Measurements from ENCODE around the gene CPT1C.

CPT1C gene

DNA sequence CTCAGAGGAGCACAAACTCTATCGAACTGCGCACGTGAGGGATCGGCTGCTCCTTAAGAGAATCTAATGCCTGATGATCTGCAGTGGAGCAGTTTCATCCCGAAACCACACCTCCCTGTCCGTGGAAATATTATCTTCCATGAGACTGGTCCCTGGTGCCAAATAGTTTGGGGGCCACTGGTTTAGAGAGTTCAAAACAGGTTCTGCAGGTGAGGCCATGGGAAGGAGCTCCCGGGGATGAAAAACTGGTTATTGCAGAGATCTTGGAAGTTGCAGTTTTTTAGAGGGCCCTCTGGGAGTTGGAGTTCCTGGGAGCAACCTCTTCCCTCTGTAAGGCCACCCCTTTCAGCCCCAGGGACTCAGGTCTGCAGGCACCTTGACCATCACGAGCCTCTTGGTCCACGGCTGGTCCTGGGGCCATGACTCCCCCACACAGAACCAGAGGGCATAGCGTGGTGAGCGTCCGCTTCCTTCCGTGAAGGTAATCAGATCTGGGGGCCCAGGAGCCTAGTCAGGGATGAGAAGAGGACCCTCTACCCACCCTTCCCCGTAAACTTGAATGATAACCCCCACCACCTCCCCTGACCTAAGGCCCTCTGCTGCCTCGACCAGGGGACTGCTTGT is 30.5 kb upstream of the CPT1C start:
- DNase-seq (ENCODE audit: low read depth in 2 of 2), result no peak

DNA sequence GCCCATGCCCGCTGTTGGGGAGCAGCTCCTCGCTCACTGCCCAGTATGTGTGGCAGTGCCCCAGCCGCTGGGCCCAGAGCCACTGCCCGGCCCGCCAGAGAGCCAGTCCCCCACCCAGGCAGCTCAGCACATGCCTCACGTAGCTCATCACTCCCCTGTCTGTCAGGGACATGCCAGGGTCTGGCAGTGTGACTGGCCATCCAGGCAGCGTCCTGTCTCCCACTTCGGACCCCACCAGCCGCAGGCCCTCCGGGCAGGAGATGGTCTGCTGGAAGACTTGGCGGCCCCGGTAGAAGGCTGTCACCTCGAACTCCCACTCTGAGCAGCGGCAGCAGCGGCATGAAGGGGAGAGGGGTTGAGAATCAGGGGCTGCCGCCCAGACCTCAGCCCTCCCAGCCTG is 28.9 kb upstream of the CPT1C start:
- no peak for DNase-seq (ENCODE audit: low read depth in 2 of 2)

DNA sequence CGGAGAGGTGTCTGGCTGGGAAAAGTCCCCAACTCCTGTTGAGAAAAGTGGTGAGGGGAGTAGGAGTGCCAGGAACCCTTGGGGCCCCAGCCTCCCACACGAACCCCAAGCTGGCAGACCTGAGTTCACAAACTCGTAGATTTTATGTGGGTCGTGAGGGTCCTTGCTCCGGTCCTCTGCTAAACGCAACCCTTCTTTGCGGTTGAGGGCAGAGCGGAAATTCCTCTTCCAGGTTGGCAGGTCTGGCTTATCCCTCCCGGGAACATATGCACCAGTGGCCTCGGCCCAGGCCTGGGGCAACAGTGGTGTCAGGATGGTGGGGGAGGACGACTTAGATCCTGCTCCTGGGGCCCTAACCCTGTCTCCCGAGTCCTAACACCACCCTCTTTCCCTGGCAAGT is 27.7 kb upstream of the CPT1C start:
- no peak for DNase-seq (ENCODE audit: low read depth in 2 of 2)

DNA sequence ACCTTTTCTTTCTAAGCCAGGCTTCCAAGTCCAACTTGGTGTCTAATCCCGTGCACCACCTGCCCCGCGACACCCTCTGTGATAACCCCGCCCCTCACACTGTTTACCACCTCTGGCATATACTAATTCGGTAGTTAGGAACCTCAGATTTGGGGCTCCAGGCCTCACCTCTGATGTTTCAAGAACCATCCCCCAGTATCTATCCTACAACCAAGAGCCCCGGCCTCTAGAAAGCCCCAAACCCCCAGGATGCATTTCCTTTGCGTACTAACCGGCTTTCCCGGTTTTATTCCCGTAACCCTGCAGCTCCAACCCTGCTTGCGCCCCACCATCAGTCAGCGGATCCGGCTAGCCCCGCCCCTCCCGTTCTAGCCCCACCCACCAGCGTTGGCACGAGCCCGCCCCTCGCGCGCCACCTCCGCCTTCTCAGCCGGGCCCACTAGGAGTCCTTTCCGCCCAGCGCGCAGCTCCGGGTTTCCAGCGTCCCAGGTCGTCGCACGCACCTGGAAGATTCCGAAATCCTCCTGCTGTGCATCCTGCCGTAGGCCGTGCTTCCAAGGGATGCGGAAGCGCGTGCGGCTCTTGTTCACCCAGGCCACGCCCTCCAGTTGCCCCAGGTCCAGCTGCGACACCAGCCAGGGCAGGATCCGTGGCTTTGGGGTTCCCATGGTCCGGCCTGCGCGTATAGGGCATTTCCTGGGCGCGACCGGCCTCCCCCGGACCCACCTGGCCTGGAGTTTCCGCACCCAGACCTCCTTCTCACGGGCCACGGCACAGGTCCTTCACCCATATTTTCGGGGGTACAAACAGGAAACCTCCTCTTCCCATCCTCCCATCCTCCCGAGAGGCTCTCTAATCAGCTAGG is 26.5 kb upstream of the CPT1C start:
- peak; percentile 81 to 83 for DNase-seq (ENCODE audit: low read depth in 2 of 2)

DNA sequence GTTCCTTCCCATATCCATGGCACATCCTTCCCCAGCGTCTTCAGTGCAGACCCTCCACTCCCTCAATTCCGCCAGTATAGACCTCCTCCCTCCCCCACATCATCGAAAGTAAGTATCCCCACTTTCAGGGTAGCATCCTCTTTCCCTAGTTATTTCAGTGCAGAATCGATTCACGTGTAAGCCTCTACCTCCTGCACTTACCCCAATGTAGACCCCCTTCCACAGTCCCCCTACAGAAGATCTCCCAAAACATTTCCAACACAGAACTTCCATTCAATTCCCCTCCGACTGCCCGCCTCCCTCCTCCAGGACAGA is 25.9 kb upstream of the CPT1C start:
- DNase-seq (ENCODE audit: low read depth in 2 of 2), result no peak

DNA sequence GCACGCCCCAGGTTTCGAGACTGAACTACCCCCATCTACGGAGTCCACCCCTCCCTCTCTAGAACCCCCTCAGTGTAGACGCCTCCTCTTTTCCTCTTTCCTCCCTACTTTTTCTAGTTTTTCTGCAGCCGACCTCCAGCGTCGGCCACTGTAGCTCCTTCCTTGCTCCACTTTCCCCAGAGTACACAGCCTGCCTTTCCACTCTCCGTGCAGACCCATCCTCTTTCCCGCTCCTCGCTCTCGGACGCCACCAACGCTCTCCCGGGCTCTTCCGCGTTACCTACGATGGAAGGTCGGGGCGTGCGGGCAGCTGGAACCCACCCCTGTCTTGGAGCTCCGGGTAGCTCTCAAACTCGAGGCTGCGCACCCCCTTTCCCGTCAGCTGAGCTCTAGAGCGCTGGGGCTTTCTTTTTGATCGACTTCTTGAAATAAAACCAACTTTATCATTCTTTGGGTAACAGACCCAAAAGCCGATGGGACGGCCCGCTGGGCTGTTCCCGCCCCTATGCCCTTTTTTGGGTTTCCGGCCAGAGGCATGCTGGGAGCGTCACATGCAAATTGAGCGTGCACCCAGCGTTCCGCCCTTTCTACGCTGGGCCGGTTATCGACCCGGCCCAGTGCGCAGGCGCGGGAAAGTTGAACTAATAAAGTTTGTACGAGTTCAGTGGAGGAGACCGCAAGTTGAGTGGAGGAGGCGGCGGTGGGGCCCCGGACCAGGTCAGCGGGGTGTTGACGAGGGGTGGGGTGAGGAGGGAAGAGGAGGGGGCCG is 25.4 kb upstream of the CPT1C start, which contains the start of the genes BCL2L12 and IRF3:
Gene BCL2L12, plus strand, starts transcription at position 583 of the 769 bp plus-strand sequence. CDS start 760 bp downstream, outside the sequence.
Gene IRF3, minus strand, starts transcription at position 507 of the 769 bp plus-strand sequence. CDS start 1,019 bp downstream, outside the sequence.
- peak; percentile 97 for DNase-seq (ENCODE audit: low read depth in 2 of 2)

GRCh38 chr19:49666120-49666444 is 24.8 kb upstream of the CPT1C start:
- DNase-seq (ENCODE audit: low read depth in 2 of 2), result no peak

GRCh38 chr19:49667473-49667872 is 23.4 kb upstream of the CPT1C start:
- no peak for DNase-seq (ENCODE audit: low read depth in 2 of 2)

DNA sequence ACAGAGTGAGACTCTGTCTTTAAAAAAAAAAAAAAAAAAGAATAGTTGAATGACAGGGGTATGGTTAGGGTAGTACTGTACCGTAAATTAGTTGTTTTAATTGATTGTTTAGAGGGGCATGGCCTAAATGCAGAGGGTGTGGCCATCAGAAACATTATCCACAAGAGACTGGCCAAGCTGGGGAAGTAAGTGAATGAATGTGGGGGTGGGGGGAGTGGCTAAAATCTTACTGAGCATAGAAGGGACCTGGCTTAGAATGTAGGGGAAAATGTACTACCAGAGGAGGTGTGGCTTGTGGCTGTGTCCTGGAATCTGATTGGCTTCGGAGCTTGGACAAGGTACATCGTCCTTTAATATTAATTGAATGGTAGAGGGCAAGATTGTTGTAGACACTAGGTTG is 21.4 kb upstream of the CPT1C start:
- no peak for DNase-seq (ENCODE audit: low read depth in 2 of 2)

- peak; percentile 60 to 62 for DNase-seq (ENCODE audit: low read depth in 2 of 2)
Observed at GRCh38 chr19:49672131-49672919, 18.6 kb upstream of the CPT1C start.

DNA sequence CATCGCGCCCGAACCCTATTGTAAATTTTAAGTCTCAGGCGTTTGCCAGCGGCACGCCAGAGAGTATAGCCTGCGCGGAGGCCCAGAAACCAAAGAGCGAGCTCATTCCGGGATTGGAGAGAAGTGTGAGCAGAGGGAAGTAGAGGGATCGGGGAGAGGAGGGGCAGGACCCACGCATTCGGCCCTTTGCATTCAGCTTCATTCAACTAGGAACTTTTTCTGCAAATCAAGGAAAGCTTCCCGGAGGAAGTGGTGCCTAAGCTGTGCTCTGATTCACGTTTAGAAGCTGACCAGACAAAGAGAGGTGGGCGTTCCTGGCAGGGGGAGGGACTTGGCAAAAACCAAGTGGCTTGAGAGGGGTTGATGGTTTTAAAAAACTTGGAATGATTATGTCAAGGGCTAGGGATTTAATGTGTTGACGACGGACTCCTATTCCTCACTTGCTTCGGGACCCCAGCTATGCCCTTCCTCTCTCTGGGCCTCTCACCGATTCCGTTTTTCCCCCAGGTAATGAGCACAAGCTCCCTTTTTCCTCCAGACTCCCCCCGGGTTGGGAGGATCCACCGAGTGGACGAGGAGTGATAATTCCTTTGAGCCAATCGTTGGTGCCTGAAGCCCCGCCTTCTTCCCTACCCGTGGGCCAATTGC is 14.7 kb upstream of the CPT1C start:
- peak in 1 of 2 donors; percentile 36 for DNase-seq (ENCODE audit: low read depth in 2 of 2)

- peak; percentile 95 to 99 for DNase-seq (ENCODE audit: low read depth in 2 of 2)
Observed at GRCh38 chr19:49676784-49677230, 14.1 kb upstream of the CPT1C start.

DNA sequence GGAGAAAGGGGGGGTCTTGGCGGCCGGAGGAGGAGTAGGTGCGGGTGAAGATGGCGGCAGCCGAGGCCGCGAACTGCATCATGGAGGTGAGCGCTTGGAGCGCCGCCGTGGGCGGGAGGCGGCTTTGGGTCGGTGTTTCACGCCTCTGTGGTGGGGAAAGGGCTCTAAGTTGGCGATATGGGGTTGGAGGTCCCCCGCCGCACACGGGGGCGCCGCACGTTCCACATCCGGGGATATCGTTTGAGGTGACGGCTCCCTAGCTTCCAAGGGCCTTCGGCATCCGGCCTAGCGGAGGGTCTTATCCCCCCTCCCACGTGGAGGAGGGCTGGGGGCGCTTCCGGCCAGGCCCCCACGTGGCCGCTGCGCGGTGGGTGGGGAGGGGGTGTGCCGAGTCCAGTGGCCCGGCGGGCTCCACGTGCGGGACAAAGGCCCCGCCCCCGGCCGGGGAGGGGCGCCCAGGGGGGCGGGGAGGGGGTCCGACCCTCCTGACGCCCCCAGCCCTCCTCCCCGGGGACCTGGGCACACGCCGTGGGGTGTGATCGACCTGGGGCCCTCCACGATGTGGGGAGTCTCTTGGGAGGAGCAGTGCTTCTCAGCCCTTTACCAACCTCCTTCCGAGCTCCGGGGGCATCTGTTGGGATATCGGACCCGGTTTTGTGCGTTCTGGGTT is 13.6 kb upstream of the CPT1C start, which contains the start of gene PRMT1:
Gene PRMT1, plus strand, starts transcription at position 41 of the 670 bp plus-strand sequence. Its CDS starts 10 bp downstream, at position 51.
- DNase-seq (ENCODE audit: low read depth in 2 of 2), result peak; percentile 23 to 46

DNA sequence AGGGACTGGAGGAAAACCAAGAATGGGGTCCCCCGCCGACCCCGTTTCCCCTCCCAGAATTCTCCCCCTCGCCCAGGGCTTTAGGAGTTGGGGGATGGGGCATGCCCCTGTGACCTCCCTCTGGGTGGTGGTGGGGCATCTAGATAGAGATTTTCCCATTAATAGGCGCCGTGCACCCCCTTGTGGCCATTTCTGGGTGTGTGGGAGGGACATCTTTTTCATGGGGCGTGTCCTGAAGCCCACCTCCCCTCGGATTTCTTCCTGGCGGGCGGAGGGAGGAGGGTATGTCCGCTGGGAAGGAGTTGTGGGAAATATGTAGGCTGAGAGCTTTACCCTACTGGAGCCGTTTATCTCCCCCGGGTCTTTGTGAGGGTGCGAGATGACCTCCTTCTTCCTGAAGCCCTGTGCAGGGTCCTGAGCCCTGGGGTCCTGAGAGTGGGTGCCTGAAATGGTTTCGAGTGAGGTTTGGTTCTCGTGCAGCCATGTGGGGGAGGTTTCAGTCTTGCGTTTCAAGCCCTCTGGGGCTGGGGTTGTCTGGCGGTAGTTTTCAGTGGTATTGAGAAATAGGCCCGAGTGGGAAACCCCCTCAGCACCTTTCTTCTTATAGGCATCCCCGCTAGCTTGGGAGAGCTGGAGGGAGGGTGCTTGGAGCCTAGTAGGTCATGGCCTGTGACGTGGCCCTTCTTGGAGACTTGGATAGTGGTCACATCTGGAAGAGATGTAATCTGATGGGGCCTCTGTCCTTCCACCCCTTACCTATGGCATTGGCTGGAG is 12.8 kb upstream of the CPT1C start:
- DNase-seq (ENCODE audit: low read depth in 2 of 2), result peak; percentile 65 to 74

DNA sequence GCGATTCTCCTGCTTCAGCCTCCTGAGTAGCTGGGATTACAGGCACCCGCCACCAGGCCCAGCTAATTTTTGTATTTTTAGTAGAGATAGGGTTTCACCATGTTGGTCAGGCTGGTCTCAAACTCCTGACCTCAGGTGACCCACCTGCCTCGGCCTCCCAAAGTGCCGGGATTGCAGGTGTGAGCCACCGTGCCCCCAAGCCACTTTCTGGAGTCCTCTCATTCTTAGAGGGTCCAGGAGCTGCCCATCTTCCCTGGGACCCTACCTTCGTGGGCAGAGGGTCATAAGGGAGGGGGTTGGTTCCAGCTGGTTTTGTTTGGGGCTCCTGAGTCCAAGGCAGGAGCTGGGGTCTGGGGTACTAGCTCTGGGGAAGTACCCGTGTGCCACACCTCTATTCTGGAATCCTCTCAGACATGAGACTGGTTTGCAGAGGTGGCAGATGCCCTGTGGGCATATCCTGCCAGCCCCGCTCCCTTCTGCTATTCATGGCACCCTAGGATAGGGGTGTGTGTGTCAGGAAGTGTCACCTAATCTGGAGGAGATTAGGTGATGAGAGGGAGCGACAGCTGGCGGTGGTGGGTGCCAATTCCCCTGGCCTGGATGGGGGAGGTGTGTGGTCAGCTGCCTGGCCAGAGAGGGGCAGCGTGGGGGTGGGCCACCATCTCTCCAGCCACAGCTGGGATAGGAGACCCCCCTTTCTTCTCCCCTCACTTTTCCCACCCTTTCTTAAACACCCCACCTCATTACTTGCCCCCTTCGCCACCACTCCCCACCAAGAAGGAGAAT is 11.7 kb upstream of the CPT1C start:
- no peak for DNase-seq (ENCODE audit: low read depth in 2 of 2)

- no peak for DNase-seq (ENCODE audit: low read depth in 2 of 2)
Observed at GRCh38 chr19:49679771-49680413, 11.0 kb upstream of the CPT1C start.

DNA sequence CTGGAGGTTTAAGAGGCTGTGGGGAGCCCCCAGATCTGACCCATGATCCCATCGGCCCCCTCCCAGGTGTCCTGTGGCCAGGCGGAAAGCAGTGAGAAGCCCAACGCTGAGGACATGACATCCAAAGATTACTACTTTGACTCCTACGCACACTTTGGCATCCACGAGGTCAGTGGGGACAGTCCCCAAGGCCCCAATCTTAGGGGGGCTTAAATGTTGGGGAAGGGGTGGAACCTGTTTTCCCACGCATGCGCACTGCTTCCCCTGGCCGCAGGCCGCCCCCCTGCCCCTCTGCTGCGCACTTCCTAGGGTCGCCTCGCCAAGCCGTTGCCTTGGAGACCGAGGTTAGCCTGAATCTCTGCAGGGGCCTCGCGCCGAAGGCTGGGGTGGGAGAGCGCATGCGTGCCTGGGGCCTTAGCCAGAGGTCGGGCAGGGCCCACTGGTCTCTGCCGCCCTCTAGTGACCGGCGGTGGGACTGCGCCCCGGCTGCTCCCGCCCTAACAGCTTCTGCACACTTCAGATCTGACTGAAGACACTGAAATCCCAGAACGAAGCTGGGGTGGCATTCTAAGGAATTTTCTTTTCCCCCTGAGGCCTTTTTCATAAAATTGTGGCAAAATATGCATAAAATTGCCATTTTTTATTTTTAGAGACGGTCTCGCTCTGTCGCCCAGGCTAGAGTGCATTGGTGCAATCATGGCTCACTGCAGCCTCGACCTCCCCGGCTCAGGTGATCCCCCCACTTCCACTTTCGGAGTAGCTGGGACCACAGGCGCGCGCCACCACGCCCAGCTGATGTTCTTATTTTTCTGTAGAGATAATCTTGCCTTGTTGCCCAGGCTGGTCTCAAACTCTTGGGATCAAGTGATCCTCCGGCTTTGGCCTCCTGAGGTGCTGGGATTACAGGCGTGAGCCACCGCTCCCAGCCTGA is 10.2 kb upstream of the CPT1C start:
- DNase-seq (ENCODE audit: low read depth in 2 of 2), result peak; percentile 79 to 87
